ENCODE data around the gene ARHGAP5.
"Not testable (repeated sequence)": the region's sequence is repeated elsewhere in the genome, so short reads cannot be mapped to it uniquely, and the experiment has no call there.

ARHGAP5 gene

DNA sequence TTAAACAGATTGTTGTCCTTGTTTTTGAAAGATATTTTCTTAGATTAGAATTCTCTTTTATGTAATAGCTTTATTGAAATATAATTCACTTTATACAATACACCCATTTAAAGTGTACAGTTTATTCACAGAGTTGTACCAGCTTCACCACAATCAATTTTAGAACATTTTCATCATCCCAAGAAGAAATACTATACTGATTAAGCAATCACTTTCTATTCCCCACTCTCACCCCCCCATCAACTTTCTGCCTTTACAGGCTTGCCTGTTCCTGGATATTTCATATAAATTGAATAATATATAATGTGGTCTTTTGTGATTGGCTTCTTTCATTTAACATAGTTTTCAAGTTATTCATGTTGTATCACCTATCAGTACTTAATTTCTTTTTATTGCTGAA is 44.4 kb downstream of the ARHGAP5 start:
- Histone ChIP-seq H3K9ac (ENCODE audit: low read length) (no peak overlapping the region), H3K27me3 (ENCODE audit: control insufficient read depth, insufficient read depth, low read length) (no peaks in the 10 kb centered on the region), H3K4me1 (ENCODE audit: control insufficient read depth, insufficient read depth, low read length) (no peaks in the 10 kb centered on the region), H3K4me3 (ENCODE audit: low read depth, low read length) (no peak overlapping the region), H3K9me3 (ENCODE audit: control insufficient read depth, insufficient read depth, low read depth, low read length) (peaks cover 16% of the 10 kb centered on the region), H3K36me3 (ENCODE audit: control insufficient read depth, insufficient read depth, low read length) (peaks cover 46% of the 10 kb centered on the region), H3K27ac (ENCODE audit: low read depth, low read length) (no peak overlapping the region)

- Histone ChIP-seq H3K9me3 (ENCODE audit: control insufficient read depth, insufficient read depth, low read depth, low read length) (peaks cover 20% of the 10 kb centered on the region), H3K27me3 (ENCODE audit: control insufficient read depth, insufficient read depth, low read length) (no peaks in the 10 kb centered on the region), H3K4me1 (ENCODE audit: control insufficient read depth, insufficient read depth, low read length) (no peaks in the 10 kb centered on the region), H3K9ac (ENCODE audit: low read length) (no peak overlapping the region), H3K36me3 (ENCODE audit: control insufficient read depth, insufficient read depth, low read length) (peaks cover 47% of the 10 kb centered on the region), H3K4me3 (ENCODE audit: low read depth, low read length) (no peak overlapping the region), H3K27ac (ENCODE audit: low read depth, low read length) (no peak overlapping the region)
These were observed 44.8 kb downstream of the ARHGAP5 start for GRCh38 chr14:32121948-32122347.

DNA sequence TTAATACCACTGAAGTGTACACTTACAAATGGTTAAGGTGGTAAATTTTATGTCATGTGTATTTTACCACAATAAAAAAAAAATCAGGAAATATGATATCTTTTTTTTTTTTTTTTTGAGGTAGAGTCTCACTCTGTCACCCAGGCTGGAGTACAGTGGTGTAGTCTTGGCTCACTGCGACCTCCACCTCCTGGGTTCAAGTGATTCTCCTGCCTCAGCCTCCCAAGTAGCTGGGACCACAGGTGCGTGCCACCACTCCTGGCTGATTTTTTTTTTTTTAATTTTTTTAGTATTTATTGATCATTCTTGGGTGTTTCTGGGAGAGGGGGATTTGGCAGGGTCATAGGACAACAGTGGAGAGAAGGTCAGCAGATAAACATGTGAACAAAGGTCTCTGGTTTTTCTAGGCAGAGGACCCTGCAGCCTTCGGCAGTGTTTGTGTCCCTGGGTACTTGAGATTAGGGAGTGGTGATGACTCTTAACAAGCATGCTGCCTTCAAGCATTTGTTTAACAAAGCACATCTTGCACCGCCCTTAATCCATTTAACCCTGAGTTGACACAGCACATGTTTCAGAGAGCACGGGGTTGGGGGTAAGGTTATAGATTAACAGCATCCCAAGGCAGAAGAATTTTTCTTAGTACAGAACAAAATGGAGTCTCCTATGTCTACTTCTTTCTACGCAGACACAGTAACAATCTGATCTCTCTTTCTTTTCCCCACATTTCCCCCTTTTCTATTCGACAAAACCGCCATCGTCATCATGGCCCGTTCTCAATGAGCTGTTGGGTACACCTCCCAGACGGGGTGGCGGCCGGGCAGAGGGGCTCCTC is 50.0 kb downstream of the ARHGAP5 start:
- peaks cover 39% of the 10 kb centered on the region for H3K36me3 ChIP-seq (ENCODE audit: control insufficient read depth, insufficient read depth, low read length)
- H3K4me3 ChIP-seq (ENCODE audit: low read depth, low read length); H3K27me3 ChIP-seq (ENCODE audit: control insufficient read depth, insufficient read depth, low read length); H3K27ac ChIP-seq (ENCODE audit: low read depth, low read length); H3K9ac ChIP-seq (ENCODE audit: low read length); H3K4me1 ChIP-seq (ENCODE audit: control insufficient read depth, insufficient read depth, low read length): not testable (repeated sequence)
- H3K9me3 ChIP-seq (ENCODE audit: control insufficient read depth, insufficient read depth, low read depth, low read length) = peaks cover 38% of the 10 kb centered on the region

- H3K27ac ChIP-seq (ENCODE audit: low read depth, low read length); H3K4me3 ChIP-seq (ENCODE audit: low read depth, low read length); H3K4me1 ChIP-seq (ENCODE audit: control insufficient read depth, insufficient read depth, low read length); H3K27me3 ChIP-seq (ENCODE audit: control insufficient read depth, insufficient read depth, low read length); H3K9ac ChIP-seq (ENCODE audit: low read length): not testable (repeated sequence)
- H3K9me3 ChIP-seq (ENCODE audit: control insufficient read depth, insufficient read depth, low read depth, low read length) = peaks cover 38% of the 10 kb centered on the region
- H3K36me3 ChIP-seq (ENCODE audit: control insufficient read depth, insufficient read depth, low read length) = peaks cover 35% of the 10 kb centered on the region
These were observed 50.9 kb downstream of the ARHGAP5 start for GRCh38 chr14:32127731-32128654.

GRCh38 chr14:32128703-32129102 is 51.6 kb downstream of the ARHGAP5 start:
- Histone ChIP-seq H3K9me3 (ENCODE audit: control insufficient read depth, insufficient read depth, low read depth, low read length) (peaks cover 38% of the 10 kb centered on the region), H3K4me1 (ENCODE audit: control insufficient read depth, insufficient read depth, low read length) (no peaks in the 10 kb centered on the region), H3K9ac (ENCODE audit: low read length) (no peak overlapping the region), H3K27ac (ENCODE audit: low read depth, low read length) (no peak overlapping the region), H3K27me3 (ENCODE audit: control insufficient read depth, insufficient read depth, low read length) (no peaks in the 10 kb centered on the region), H3K36me3 (ENCODE audit: control insufficient read depth, insufficient read depth, low read length) (peaks cover 35% of the 10 kb centered on the region), H3K4me3 (ENCODE audit: low read depth, low read length) (no peak overlapping the region)

DNA sequence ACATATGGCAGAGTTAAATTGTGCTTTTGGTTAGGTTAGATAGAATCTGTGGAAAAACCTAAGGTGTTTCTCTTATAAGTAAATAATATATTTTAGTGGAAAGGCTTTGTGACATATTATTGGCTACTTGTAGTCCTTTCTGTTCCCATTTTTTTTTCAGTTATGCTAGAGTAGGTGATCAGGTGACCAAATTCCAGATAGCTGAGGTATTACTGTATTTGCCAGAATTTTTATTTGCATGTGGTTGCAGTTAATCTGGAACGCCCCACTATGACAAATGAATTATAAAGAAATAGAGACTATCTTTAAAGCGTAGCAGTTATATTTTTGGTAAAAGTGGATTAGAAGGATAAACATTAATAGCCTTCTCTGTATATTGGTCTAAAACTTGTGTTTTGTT is 52.0 kb downstream of the ARHGAP5 start:
- no peak overlapping the region for H3K27ac ChIP-seq (ENCODE audit: low read depth, low read length)

DNA sequence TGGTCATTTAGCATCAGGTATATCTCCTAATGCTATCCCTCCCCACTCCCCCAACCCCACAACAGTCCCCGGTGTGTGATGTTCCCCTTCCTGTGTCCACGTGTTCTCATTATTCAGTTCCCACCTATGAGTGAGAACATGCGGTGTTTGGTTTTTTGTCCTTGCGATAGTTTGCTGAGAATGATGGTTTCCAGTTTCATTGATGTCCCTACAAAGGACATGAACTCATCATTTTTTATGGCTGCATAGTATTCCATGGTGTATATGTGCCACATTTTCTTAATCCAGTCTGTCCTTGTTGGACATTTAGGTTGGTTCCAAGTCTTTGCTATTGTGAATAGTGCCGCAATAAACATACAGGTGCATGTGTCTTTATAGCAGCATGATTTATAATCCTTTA is 54.6 kb downstream of the ARHGAP5 start:
- not testable (repeated sequence) for H3K4me3 ChIP-seq (ENCODE audit: low read depth, low read length); H3K9ac ChIP-seq (ENCODE audit: low read length); H3K27me3 ChIP-seq (ENCODE audit: control insufficient read depth, insufficient read depth, low read length); H3K27ac ChIP-seq (ENCODE audit: low read depth, low read length); H3K4me1 ChIP-seq (ENCODE audit: control insufficient read depth, insufficient read depth, low read length)
- Histone ChIP-seq H3K36me3 (ENCODE audit: control insufficient read depth, insufficient read depth, low read length) (peaks cover 31% of the 10 kb centered on the region), H3K9me3 (ENCODE audit: control insufficient read depth, insufficient read depth, low read depth, low read length) (peaks cover 35% of the 10 kb centered on the region)

More for the DNA sequence above, 52.0 kb downstream of the ARHGAP5 start:
- peaks cover 32% of the 10 kb centered on the region for H3K36me3 ChIP-seq (ENCODE audit: control insufficient read depth, insufficient read depth, low read length)
- peaks cover 38% of the 10 kb centered on the region for H3K9me3 ChIP-seq (ENCODE audit: control insufficient read depth, insufficient read depth, low read depth, low read length)
- H3K27me3 ChIP-seq (ENCODE audit: control insufficient read depth, insufficient read depth, low read length) = no peaks in the 10 kb centered on the region
- H3K4me3 ChIP-seq (ENCODE audit: low read depth, low read length) = no peak overlapping the region
- no peak overlapping the region for H3K9ac ChIP-seq (ENCODE audit: low read length)
- no peaks in the 10 kb centered on the region for H3K4me1 ChIP-seq (ENCODE audit: control insufficient read depth, insufficient read depth, low read length)

- Histone ChIP-seq H3K27me3 (ENCODE audit: control insufficient read depth, insufficient read depth, low read length) (no peaks in the 10 kb centered on the region), H3K9ac (ENCODE audit: low read length) (no peak overlapping the region), H3K36me3 (ENCODE audit: control insufficient read depth, insufficient read depth, low read length) (peaks cover 34% of the 10 kb centered on the region), H3K4me1 (ENCODE audit: control insufficient read depth, insufficient read depth, low read length) (no peaks in the 10 kb centered on the region), H3K4me3 (ENCODE audit: low read depth, low read length) (no peak overlapping the region), H3K27ac (ENCODE audit: low read depth, low read length) (no peak overlapping the region), H3K9me3 (ENCODE audit: control insufficient read depth, insufficient read depth, low read depth, low read length) (peaks cover 24% of the 10 kb centered on the region)
These were observed 57.5 kb downstream of the ARHGAP5 start for GRCh38 chr14:32134448-32135097.

DNA sequence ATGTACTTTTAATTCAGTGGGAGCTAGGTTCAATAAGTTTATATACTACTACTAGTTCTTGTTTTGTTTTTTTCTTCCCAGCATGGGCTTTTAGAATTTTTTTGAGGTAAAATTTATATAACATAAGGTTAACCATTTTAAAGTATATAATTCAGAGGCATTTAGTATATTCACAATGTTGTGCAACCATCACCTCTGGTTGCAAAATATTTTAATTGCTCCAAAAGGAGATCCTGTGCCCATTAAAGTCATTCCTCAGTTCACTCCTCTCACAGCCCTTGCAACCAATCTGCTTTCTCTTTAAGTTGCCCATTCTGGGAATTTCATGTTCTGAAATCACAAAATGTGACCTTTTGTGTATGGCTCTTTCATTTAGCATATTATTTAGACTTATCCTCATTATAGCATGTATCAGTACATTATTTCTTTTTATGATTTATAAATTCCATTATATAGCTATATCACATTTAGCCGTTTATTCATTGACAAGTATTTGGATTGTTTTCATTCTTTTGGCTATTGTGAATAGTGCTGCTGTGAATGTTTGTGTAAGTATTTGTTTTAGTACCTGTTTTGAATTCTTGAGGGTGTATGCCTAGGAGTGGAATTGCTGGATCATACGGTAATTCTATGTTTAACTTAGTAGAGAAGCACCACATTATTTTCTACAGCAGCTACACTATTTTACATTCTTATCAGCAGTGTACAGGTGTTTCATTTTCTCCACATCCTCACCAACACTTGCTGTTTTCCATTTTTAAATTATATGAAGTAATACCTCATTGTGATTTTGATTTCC is 59.1 kb downstream of the ARHGAP5 start:
- Histone ChIP-seq H3K4me3 (ENCODE audit: low read depth, low read length) (no peak overlapping the region), H3K27ac (ENCODE audit: low read depth, low read length) (no peak overlapping the region), H3K9me3 (ENCODE audit: control insufficient read depth, insufficient read depth, low read depth, low read length) (peaks cover 18% of the 10 kb centered on the region; the same call in 1 of the 2 replicates), H3K36me3 (ENCODE audit: control insufficient read depth, insufficient read depth, low read length) (peaks cover 33% of the 10 kb centered on the region), H3K9ac (ENCODE audit: low read length) (no peak overlapping the region), H3K27me3 (ENCODE audit: control insufficient read depth, insufficient read depth, low read length) (no peaks in the 10 kb centered on the region), H3K4me1 (ENCODE audit: control insufficient read depth, insufficient read depth, low read length) (no peaks in the 10 kb centered on the region)

- Histone ChIP-seq H3K4me1 (ENCODE audit: control insufficient read depth, insufficient read depth, low read length) (no peaks in the 10 kb centered on the region), H3K9ac (ENCODE audit: low read length) (no peak overlapping the region), H3K36me3 (ENCODE audit: control insufficient read depth, insufficient read depth, low read length) (peaks cover 33% of the 10 kb centered on the region), H3K27ac (ENCODE audit: low read depth, low read length) (no peak overlapping the region), H3K27me3 (ENCODE audit: control insufficient read depth, insufficient read depth, low read length) (no peaks in the 10 kb centered on the region), H3K9me3 (ENCODE audit: control insufficient read depth, insufficient read depth, low read depth, low read length) (peaks cover 18% of the 10 kb centered on the region; the same call in 1 of the 2 replicates), H3K4me3 (ENCODE audit: low read depth, low read length) (no peak overlapping the region)
These were observed 60.2 kb downstream of the ARHGAP5 start for GRCh38 chr14:32137313-32137712.

Data from HUES6 (cell line).